ENCODE results near the gene ZNF628.

The ZNF628 gene

GRCh38 chr19:55449469-55449868 lies 26.9 kb upstream of the ZNF628 start:
- no peak for DNase-seq (ENCODE audit: low spot score)

- DNase-seq (ENCODE audit: low spot score) = no peak
Observed at GRCh38 chr19:55451163-55451964, 25.1 kb upstream of the ZNF628 start.

GRCh38 chr19:55451965-55452748 lies 24.3 kb upstream of the ZNF628 start:
- no peak for DNase-seq (ENCODE audit: low spot score)

DNA sequence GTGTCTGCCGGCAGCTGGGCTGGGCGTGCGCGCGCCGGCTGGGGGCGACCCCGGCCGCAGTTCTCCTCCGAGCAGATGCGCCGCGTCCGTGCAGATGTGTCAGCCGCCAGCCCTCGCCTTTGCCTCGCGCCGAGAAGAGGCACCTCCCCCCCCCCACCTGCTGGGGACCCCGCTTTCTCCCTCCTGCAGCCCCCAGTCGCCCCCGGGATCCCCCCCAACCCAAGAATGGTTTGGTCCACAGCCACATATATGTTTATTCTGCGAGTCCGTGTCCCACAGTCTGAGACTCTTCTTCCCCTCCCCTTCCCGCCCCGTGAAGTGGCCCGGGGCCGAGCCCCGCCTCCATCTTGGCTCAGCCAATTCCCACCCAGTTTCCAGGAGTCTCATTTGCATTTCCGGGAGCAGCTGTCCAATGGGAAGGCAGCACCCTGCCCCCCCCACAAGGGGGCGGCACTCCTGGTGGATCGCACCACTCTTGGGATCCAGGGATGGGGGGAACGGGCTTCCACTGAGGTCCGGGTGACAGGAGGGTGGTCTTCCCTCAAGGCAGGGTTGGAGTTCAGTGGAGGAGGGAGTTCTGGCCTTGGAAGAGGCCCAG lies 23.6 kb upstream of the ZNF628 start:
- DNase-seq (ENCODE audit: low spot score) = peak; percentile 89

DNA sequence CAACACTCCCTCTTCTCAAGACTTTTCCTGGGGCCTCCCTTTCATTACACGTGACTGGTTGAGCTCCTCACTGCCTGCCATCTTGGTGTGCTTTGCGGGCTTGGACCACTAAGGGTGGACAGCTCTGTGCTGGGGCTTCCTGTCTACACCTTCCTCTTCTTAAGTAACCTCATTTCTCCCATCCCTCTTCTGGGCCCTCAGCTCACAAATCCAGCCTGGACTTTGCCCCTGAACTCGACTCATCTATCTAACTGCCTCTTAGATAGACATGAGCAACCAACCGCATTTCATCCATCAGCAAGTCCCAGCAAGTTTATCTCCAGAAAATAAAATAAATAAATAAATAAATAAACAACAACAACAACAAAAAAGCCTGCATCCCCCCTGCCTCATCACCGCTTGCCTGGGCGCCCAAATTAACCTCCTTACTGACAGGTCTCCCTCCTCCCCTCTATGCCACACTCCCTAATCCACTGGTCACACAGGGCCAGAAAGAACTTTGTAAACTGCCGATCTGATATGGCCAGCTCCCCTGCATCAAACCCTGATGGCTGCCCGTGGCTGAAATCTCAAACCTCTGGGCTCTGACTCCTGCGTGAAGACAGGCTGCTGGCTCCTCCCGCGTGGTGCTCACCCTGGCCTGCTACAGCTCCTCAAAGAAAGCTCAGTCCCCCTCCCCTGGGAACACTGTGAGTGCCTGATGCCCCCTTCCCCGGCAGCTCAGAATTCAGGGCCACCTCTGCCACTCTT lies 22.7 kb upstream of the ZNF628 start:
- DNase-seq (ENCODE audit: low spot score) = no peak

- peak; percentile 43 for DNase-seq (ENCODE audit: low spot score)
Observed at GRCh38 chr19:55454787-55455243, 21.6 kb upstream of the ZNF628 start.

GRCh38 chr19:55455576-55456235 lies 20.7 kb upstream of the ZNF628 start:
- no peak for DNase-seq (ENCODE audit: low spot score)

- no peak for DNase-seq (ENCODE audit: low spot score)
Observed at GRCh38 chr19:55456347-55456746, 20.1 kb upstream of the ZNF628 start.

DNA sequence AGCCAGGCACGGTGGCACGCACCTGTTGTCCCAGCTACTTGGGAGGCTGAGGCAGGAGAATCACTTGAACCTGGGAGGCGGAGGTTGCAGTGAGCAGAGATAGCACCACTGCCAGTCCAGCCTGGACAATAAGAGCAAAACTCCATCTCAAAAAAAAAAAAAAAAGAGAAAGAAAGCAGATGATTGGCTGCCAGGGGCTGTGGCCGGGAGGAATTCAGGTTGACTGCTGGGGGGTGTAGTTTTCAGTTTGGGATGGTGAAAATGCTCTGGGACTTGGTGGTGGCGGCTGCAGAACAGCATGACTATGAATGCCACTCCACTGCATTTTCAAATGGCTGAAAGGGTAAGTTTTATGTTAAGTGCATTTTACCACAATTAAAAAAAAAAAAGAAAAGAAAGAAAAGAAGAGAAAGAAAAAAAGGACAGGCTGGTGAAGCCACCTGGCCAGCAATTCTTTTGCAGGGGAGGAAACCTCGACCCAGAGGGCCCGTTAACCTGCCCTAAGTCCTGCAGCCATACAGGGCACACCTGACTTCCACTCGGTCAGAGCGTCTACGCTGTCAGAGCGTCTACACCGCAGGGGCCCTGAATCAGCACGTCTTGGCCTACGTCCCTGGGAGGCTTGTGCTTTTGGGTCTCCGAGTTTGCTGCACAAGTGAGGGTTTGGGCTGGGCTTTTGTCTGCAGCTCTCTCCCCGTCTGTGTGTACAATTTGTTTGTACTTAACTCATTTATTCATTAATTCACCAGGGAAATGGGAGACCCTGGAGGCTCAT lies 18.5 kb upstream of the ZNF628 start:
- no peak for DNase-seq (ENCODE audit: low spot score)

- DNase-seq (ENCODE audit: low spot score) = no peak
Observed at GRCh38 chr19:55459551-55459949, 16.9 kb upstream of the ZNF628 start.

- DNase-seq (ENCODE audit: low spot score) = no peak
Observed at GRCh38 chr19:55459950-55460657, 16.3 kb upstream of the ZNF628 start.

GRCh38 chr19:55460670-55461258 lies 15.7 kb upstream of the ZNF628 start:
- DNase-seq (ENCODE audit: low spot score) = peak; percentile 69

GRCh38 chr19:55461259-55461973 lies 15.0 kb upstream of the ZNF628 start, which contains the start of gene ISOC2:
Gene ISOC2, minus strand, starts transcription at chr19:55461642. Its CDS starts 5,156 bp downstream, at chr19:55456486.
- peak; percentile 97 for DNase-seq (ENCODE audit: low spot score)

DNA sequence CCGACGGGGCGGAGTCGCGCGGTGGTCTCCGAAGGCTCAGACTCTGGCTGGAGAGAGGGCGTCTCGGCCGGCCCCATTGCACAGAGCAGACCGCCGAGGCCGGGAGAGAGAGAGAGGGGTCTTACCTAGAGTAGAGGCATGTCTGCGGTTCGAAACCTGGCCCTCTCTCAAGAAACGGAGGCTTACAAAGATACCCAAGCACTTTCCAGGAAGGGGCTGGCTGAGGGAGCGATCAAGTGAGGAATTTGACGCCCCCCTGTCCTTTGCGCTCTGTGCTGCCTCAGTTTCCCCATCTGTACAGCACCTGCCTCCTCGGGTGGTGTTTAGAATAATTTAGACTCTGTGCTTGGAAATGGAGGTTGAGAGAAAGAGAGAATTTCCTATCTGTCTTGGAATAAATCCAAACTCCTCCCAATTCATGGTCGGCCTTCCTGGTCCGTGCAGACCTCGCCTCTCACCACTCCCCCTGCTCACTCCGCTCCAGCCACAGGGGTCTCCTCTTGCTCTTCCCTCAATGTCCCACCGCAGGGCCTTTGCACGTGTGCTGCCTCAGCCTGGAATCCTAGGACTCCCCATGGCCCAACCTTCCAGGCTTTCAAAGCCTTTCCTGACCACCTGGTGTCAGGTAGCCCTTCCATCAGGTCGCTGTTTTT lies 14.3 kb upstream of the ZNF628 start:
- DNase-seq (ENCODE audit: low spot score) = no peak

DNA sequence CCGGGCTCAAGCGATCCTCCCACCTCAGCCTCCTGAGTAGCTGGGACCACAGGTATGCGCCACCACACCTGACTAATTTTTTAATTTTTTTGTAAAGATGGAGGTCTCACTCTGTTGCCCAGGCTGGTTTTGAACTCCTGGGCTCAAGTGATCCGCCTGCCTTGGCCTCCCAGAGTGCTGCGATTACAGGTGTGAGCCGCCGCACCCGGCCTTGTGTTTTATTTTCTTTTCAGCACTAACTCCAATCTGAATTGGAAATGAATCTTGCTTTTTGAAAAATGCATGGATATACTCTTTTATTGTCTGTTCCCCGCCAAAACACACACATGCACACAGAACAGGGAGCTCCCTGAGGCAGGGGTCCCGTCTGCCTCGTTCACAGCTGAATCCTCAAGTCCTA lies 13.7 kb upstream of the ZNF628 start:
- no peak for DNase-seq (ENCODE audit: low spot score)

DNA sequence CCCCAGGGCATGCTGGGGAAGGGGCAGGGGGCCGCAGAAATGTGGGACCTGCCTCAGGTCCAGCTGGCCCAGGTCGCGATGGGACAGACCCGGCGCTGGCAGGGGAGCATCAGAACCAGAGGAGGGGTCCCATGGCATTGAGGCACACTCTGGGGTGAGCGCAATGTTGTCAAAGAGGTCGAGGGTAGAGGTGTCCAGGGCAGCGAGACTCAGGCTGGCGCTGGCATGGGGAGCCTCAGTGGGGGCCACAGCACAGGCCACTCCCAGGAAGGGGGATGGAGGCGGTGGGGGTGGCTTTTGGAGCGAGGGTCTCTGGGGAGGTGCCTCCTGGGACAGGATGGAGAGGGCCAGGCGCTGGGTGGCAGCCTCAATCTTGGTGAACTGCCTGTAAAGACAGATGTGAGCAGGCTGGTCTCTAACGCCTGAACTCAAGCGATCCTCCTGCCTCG lies 12.8 kb upstream of the ZNF628 start:
- DNase-seq (ENCODE audit: low spot score) = no peak

GRCh38 chr19:55464039-55464661 lies 12.3 kb upstream of the ZNF628 start:
- no peak for DNase-seq (ENCODE audit: low spot score)
